ENCODE data around the gene ALK.

- TF ChIP-seq EZH2 (IDR thresholded peaks at IDR 0.05), result no peak
- no peak for TF ChIP-seq POLR2AphosphoS5 (IDR thresholded peaks at IDR 0.05; ENCODE audit: borderline replicate concordance, low read depth, low read length)
Observed at GRCh38 chr2:29808321-29808720, 113.1 kb downstream of the ALK start.
